ENCODE data around the gene DYNLT3.

DYNLT3 gene

GRCh38 chrX:37817176-37817575 lies 30.2 kb downstream of the DYNLT3 start:
- H3K4me3 ChIP-seq (replicated peaks; ENCODE audit: insufficient read depth, low read length) = no peak overlapping the region

DNA sequence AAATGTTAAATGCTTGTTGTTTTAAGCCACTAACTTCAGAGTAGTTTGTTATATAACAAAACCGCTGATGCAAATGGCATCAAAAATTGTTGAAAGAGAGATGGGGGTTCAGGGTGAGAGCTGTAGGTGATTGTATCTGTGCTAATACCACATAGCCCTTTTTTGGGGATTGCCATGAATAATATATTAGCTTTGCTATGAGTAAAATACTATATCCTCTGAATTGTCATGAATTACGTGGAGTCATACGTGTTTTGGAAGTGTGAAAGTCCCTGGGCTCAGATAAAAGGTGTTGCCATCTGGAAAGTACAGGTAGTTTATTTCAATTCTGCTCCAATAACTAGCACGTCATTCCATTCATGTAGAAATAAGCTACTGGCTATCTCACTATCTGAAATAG lies 30.6 kb downstream of the DYNLT3 start:
- no peak overlapping the region for H3K4me3 ChIP-seq (replicated peaks; ENCODE audit: insufficient read depth, low read length)

More at GRCh38 chrX:37817176-37817575, 30.2 kb downstream of the DYNLT3 start:
- no peak for DNase-seq (ENCODE audit: low read depth in 1 of 2, low spot score in 1 of 2)
- H3K27me3 ChIP-seq (ENCODE audit: insufficient read depth, poor library complexity, severe bottlenecking) = no peaks in the 10 kb centered on the region
- H3K27ac ChIP-seq (replicated peaks) = no peak overlapping the region; the same call in 1 of the 2 replicates
- TF ChIP-seq SPI1 (IDR thresholded peaks at IDR 0.05; ENCODE audit: borderline replicate concordance, low read depth) (no peak), POLR2AphosphoS5 (IDR thresholded peaks at IDR 0.05; ENCODE audit: low read depth) (no peak), REST (IDR thresholded peaks at IDR 0.05; ENCODE audit: insufficient replicate concordance, low read depth) (no peak), GABPA (IDR thresholded peaks at IDR 0.05; ENCODE audit: low read depth) (no peak), CTCF (IDR thresholded peaks at IDR 0.05; ENCODE audit: insufficient read depth, low read length) (no peak)

DNA sequence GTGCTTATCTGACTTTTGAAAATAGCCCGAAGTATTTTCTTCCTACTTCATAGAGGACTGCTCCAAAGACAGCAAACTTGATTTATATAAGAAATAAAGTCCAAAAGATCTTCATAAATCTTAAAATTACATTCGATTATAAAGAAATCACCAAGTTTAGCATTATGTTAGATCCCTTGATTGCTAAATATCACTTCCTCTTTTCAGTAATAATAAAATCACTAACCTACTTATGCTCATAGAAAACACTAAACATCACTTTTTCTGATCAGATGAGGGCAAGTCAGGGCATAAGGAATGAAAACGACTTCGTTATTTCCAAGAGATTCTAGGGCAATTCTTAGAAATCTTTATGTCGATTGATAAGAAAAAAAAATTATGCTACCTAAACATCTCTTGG lies 32.0 kb downstream of the DYNLT3 start:
- peak; percentile 87 for TF ChIP-seq SPI1 (IDR thresholded peaks at IDR 0.05; ENCODE audit: borderline replicate concordance, low read depth)
- TF ChIP-seq CTCF (IDR thresholded peaks at IDR 0.05; ENCODE audit: insufficient read depth, low read length) = no peak

More for the DNA sequence above, 30.6 kb downstream of the DYNLT3 start:
- H3K27ac ChIP-seq (replicated peaks) = no peak overlapping the region
- DNase-seq (ENCODE audit: low read depth in 1 of 2, low spot score in 1 of 2) = no peak
- no peaks in the 10 kb centered on the region for H3K27me3 ChIP-seq (ENCODE audit: insufficient read depth, poor library complexity, severe bottlenecking)
- TF ChIP-seq POLR2AphosphoS5 (IDR thresholded peaks at IDR 0.05; ENCODE audit: low read depth) (no peak), GABPA (IDR thresholded peaks at IDR 0.05; ENCODE audit: low read depth) (no peak), SPI1 (IDR thresholded peaks at IDR 0.05; ENCODE audit: borderline replicate concordance, low read depth) (no peak), CTCF (IDR thresholded peaks at IDR 0.05; ENCODE audit: insufficient read depth, low read length) (no peak), REST (IDR thresholded peaks at IDR 0.05; ENCODE audit: insufficient replicate concordance, low read depth) (no peak)

DNA sequence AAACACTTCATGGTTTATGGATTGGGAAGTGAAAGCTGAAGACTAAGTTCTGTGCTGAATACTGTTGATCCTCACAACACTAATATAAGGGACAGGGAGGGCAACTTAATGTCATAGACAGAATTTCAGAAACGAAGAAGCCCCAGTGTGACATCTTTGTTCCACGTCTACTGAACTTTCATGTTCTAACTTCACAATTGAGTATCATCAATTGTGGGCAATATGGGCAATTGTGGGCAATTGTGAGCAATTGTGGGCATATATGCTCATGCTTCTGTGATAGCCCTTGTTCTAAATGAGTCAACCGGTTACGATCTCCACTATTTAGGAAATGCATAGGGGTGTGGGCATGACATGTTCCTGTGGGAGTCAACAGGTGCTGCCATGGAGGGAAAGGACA lies 33.8 kb downstream of the DYNLT3 start:
- H3K27me3 ChIP-seq (ENCODE audit: insufficient read depth, poor library complexity, severe bottlenecking) = no peaks in the 10 kb centered on the region
- TF ChIP-seq GABPA (IDR thresholded peaks at IDR 0.05; ENCODE audit: low read depth) (no peak), REST (IDR thresholded peaks at IDR 0.05; ENCODE audit: insufficient replicate concordance, low read depth) (no peak), CTCF (IDR thresholded peaks at IDR 0.05; ENCODE audit: insufficient read depth, low read length) (no peak)
- H3K27ac ChIP-seq (replicated peaks) = peak overlapping the region; percentile 33
- H3K4me3 ChIP-seq (replicated peaks; ENCODE audit: insufficient read depth, low read length) = no peak overlapping the region
- no peak for DNase-seq (ENCODE audit: low read depth in 1 of 2, low spot score in 1 of 2)

More for the DNA sequence above, 32.0 kb downstream of the DYNLT3 start:
- H3K27me3 ChIP-seq (ENCODE audit: insufficient read depth, poor library complexity, severe bottlenecking) = no peaks in the 10 kb centered on the region
- no peak for DNase-seq (ENCODE audit: low read depth in 1 of 2, low spot score in 1 of 2)
- no peak overlapping the region for H3K4me3 ChIP-seq (replicated peaks; ENCODE audit: insufficient read depth, low read length)
- H3K27ac ChIP-seq (replicated peaks) = peak overlapping the region; percentile 33
